GM12874 (cell line): Measurements from ENCODE around the gene PSMD6.

Experiments used
- TF ChIP-seq, protein P1 (sequence below): IDR thresholded peaks from 2 replicates; pipeline ENCODE4 v1.5.1; 2011; ENCODE audit warnings: low read depth, mild to moderate bottlenecking, control low read depth, low read length, moderate library complexity; ENCODE audit not compliant: insufficient read depth

Gene PSMD6

DNA sequence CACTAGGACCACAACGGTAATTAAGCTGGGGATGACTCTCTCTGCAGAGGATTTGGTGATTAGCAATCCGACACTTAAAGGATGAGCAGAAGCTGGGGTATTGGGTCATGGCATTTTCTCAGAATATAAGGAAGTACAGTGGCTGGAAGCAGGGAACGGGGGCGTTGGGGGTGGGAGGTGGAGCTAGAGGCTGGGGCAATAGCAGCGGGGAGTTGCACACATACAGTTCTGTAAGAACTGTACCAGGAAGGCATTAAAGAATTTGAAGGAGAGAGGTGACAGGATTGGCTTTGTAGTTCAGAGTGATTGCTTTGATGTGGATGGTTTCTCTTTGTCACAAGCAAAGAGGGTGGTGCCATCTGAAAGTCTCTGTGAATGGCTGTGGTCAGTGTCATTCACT, 28.2 kb downstream of the PSMD6 start:
- TF ChIP-seq, protein P1, sequence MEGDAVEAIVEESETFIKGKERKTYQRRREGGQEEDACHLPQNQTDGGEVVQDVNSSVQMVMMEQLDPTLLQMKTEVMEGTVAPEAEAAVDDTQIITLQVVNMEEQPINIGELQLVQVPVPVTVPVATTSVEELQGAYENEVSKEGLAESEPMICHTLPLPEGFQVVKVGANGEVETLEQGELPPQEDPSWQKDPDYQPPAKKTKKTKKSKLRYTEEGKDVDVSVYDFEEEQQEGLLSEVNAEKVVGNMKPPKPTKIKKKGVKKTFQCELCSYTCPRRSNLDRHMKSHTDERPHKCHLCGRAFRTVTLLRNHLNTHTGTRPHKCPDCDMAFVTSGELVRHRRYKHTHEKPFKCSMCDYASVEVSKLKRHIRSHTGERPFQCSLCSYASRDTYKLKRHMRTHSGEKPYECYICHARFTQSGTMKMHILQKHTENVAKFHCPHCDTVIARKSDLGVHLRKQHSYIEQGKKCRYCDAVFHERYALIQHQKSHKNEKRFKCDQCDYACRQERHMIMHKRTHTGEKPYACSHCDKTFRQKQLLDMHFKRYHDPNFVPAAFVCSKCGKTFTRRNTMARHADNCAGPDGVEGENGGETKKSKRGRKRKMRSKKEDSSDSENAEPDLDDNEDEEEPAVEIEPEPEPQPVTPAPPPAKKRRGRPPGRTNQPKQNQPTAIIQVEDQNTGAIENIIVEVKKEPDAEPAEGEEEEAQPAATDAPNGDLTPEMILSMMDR = no peak

DNA sequence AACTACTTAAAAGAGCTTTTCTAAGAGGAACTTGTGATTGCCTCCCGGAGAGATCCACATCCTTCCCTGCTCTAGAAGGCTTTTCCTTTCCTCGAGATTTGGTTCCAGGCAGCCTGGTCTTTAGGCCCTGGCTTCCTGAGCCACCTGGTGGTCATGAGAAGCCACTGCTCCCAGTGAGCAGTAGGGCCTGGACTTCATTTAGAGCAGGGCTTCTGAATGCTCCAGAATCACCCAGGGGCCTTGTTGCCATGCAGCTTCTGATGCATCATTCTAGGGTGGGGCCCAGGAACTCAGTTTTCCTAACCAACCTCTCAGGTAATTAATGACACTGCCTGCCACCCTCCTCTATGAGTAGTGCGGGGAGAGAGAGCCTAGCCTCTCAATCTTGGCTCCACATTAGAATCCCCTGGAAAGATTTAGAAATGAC, 29.6 kb downstream of the PSMD6 start:
- TF ChIP-seq, protein P1 = peak; percentile 85

DNA sequence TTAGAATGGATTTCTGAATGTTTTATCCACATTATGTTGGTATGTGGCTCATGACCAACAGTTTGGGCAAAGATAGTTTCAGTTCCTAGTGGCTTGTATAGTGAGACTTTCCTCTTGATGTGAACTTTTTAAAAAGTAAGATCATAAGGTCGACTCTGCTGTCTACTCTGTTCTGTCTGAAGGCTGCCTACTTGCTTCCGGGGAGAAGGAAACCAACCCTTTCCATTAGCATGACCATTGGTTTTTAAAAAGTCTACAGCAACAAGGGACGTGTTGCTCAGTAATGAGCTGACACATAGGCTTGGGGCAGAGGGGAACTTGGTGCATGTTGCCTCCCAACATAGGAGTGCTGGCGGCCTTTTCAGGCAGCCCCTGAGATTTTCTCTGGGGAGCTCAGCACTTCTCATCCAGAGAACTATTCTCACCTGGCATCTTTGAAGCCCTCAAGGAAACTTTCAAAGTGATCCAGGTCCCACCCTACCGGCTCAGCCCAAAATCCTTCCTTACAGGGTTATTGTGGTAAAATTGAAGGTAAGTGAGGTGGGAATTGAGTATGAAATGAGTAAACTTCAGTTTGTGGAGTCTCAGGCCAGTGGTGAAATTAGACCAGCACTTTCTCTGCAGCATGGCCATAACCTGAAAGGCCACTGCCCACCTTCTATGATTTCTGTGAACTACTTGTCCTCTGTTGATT, 30.6 kb downstream of the PSMD6 start:
- TF ChIP-seq, protein P1 = no peak

DNA sequence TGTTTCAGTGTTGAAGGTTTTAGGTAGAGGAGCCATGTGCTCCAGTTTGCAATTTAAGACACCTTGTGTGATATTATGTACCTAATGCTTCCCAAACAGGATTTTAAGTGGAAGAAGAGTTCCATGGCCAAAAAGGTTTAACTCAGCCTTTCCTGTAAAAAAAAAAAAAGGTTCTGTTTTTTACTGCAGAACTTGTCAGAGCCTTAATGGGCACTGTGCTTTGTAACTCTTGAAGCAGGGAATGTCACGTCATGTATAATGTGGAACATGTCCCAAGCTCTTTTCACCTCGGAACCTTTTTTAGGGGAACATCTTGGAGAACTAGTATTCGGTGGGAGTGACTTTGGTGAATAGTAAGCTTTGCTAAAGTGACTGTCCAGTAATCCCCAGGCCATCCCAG, 31.6 kb downstream of the PSMD6 start:
- TF ChIP-seq, protein P1 = no peak

DNA sequence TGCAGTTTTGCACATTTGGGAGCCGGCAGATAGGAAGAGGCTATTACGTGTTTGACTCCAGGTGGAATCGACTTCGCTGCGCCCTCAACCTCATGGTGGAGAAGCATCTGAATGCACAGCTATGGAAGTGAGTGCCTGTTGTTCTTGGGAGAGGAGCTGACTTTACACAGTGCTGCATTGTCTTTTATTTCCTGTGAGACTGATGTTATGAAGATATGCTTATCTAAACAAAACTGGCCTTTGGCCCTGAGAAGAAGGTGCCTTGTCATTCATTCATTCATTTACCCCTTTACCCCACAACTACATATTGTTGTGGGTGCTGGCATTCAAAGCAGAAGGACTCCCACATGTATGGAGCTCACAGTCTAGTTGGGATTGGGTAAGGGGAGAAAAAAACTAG, 32.6 kb downstream of the PSMD6 start:
- TF ChIP-seq, protein P1 = no peak

DNA sequence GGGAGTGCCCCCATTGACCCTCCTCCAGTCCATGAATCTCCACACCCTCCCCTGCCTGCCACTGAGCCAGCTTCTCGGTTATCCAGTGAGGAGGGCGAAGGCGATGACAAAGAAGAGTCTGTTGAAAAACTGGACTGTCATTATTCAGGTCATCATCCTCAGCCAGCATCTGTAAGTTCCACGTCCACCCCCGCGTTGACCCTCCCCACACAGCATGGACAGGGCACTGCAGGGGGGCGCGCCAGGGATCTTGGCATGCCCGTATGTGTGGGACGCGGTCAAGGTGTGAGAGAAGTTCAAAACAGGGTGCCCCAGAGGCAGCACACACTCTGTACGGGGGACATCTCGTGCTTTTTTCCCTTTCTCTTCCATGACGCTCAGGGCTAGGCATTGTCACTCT, 33.1 kb downstream of the PSMD6 start:
- TF ChIP-seq, protein P1 = no peak

DNA sequence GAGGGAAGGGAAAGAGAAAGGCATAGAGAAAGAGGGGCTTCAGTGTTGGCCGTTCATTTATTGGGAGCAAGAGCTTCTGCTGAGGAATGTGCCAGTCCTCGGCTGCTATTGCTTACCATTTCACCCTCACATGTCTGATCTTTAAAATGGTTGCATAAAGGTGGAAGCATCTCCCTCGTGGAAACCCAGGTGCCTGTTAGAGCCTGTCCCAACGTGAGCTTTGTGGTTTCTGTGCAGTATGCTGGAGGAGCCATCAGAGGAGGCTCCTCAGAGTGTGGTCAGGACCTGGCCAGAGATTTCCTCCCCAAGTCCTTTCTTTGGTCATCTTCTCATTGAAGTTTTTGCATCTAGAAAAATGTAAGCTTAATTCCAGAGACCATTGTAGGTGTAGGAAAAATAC, 34.4 kb downstream of the PSMD6 start:
- TF ChIP-seq, protein P1 = no peak
